SU-DHL-6 (cell line): ENCODE data around the gene TMEM239.

Source experiments
- H2AFZ ChIP-seq: fragments of 200-600 bp; sonication (generic); 2 replicates; pipeline ENCODE4 v1.6.1; 2014; ENCODE audit warnings: low read depth, mild to moderate bottlenecking, moderate library complexity, mixed read lengths, antibody characterized with exemption, low read length; ENCODE audit not compliant: severe bottlenecking
- H3F3A ChIP-seq: fragments of 200-600 bp; shearing (Covaris generic); 2 replicates; pipeline ENCODE4 v1.6.0; 2016; ENCODE audit warnings: antibody characterized with exemption, mild to moderate bottlenecking; ENCODE audit not compliant: insufficient read depth
- H3K27ac ChIP-seq: fragments of 200-600 bp; sonication (generic); 2 replicates; pipeline ENCODE4 v1.5.1; 2016; ENCODE audit warnings: low read depth, mild to moderate bottlenecking, low read length, moderate library complexity, mixed read lengths
- H3K27me3 ChIP-seq: fragments of 200-600 bp; sonication (generic), shearing (Covaris generic); 2 replicates; pipeline ENCODE4 v1.6.0; 2014; ENCODE audit warnings: mild to moderate bottlenecking, low read length
- H3K36me3 ChIP-seq: fragments of 200-600 bp; sonication (generic); 2 replicates; pipeline ENCODE4 v1.6.1; 2014; ENCODE audit warnings: mild to moderate bottlenecking, low read length, mixed read lengths
- H3K4me2 ChIP-seq: fragments of 300-600, 200-600 bp; shearing (Covaris generic), sonication (generic); 2 replicates; pipeline ENCODE4 v1.6.0; 2014; ENCODE audit warnings: low read length, low read depth, mild to moderate bottlenecking; ENCODE audit not compliant: poor library complexity, severe bottlenecking
- H3K4me3 ChIP-seq: fragments of 200-600 bp; sonication (generic); 2 replicates; pipeline ENCODE4 v1.5.1; 2014; ENCODE audit warnings: antibody characterized with exemption, low read length, mild to moderate bottlenecking, mixed read lengths; ENCODE audit not compliant: insufficient read depth, poor library complexity, severe bottlenecking
- H3K79me2 ChIP-seq: fragments of 200-600 bp; sonication (generic); 2 replicates; pipeline ENCODE4 v1.6.1; 2014; ENCODE audit warnings: mild to moderate bottlenecking, low read length, moderate library complexity; ENCODE audit not compliant: insufficient read depth
- H3K9ac ChIP-seq: fragments of 200-600 bp; sonication (generic); 2 replicates; pipeline ENCODE4 v1.7.0; 2014; ENCODE audit warnings: mild to moderate bottlenecking, low read length
- H3K9me2 ChIP-seq: fragments of 200-600 bp; sonication (generic); replicated peaks from 2 replicates; pipeline ENCODE4 v1.6.1; 2014; ENCODE audit warnings: low read length; ENCODE audit not compliant: insufficient read depth
- H3K9me3 ChIP-seq: fragments of 200-600 bp; sonication (generic); 2 replicates; pipeline ENCODE4 v1.6.1; 2014; ENCODE audit warnings: low read length, mixed read lengths; ENCODE audit not compliant: insufficient read depth
- H4K20me1 ChIP-seq: fragments of 200-600 bp; sonication (generic); 2 replicates; pipeline ENCODE4 v1.6.1; 2014; ENCODE audit warnings: low read depth, mild to moderate bottlenecking, antibody characterized with exemption, low read length, moderate library complexity, mixed read lengths
- CTCF ChIP-seq: fragments of 200-600 bp; sonication (generic); IDR thresholded peaks from one replicate; pipeline ENCODE4 v1.5.1; 2017; ENCODE audit warnings: antibody characterized with exemption, mild to moderate bottlenecking, low read length, moderate library complexity; ENCODE audit not compliant: insufficient read depth, poor library complexity, severe bottlenecking
- EZH2phosphoT487 ChIP-seq: fragments of 200-600 bp; sonication (generic), shearing (Covaris generic); conservative IDR thresholded peaks from 2 replicates; pipeline ENCODE4 v1.6.1; 2018; ENCODE audit warnings: mild to moderate bottlenecking, antibody characterized with exemption, low read length, moderate library complexity, mixed read lengths

TMEM239 gene

DNA sequence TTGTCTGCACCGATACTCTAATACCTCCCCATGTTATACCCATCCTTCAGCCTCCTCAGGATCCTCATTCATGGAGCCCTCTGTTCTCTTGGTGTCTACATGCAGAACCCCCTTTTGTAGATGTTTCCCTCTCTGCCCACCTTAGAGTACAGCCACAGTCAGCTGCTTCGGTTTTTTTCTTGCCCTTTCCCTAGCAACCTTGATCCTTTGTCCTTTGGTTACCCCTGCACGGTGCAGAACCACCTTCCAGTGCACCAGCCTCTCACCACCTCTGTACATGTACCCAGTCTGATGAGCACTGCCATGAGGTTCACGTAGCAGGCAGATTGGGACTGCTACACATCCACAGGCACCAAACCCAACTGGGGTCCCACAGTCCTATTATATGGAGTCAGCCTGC is 31.6 kb downstream of the TMEM239 start:
- H4K20me1 ChIP-seq, result no peaks in the 10 kb centered on the region
- no peaks in the 10 kb centered on the region for H3K9me3 ChIP-seq
- no peaks in the 10 kb centered on the region for H3K9me2 ChIP-seq
- no peaks in the 10 kb centered on the region for H3K36me3 ChIP-seq
- no peaks in the 10 kb centered on the region for H3F3A ChIP-seq
- no peak overlapping the region for H3K4me3 ChIP-seq
- H3K9ac ChIP-seq, result no peak overlapping the region
- H2AFZ ChIP-seq, result no peak overlapping the region
- no peak overlapping the region for H3K27ac ChIP-seq
- TF ChIP-seq CTCF, result no peak
- no peaks in the 10 kb centered on the region for H3K27me3 ChIP-seq
- H3K4me2 ChIP-seq, result no peak overlapping the region
- H3K79me2 ChIP-seq, result no peaks in the 10 kb centered on the region

DNA sequence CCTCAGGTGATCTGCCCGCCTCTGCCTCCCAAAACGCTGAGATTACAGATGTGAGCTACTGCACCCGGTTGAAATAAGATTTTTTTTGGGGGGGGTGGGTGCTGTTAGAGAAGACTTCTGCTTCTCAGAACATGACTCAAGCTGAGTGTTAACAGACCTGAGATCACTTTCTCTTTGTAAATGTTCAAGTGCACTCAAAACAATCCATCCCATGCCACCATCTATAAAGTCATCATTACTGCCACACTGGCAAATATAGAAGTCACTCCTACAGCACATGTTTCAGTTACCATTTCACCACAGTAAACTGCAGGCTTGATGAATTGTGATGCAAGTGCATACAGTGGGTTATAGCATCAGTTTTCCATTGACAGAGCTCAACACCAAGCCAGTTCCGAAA is 33.4 kb downstream of the TMEM239 start:
- Histone ChIP-seq H3K4me2 (no peak overlapping the region), H3K4me3 (no peak overlapping the region), H3F3A (no peaks in the 10 kb centered on the region), H3K36me3 (no peaks in the 10 kb centered on the region), H3K27me3 (no peaks in the 10 kb centered on the region), H3K9ac (no peak overlapping the region), H3K27ac (no peak overlapping the region), H4K20me1 (no peaks in the 10 kb centered on the region), H2AFZ (no peak overlapping the region), H3K9me3 (no peaks in the 10 kb centered on the region), H3K9me2 (no peaks in the 10 kb centered on the region), H3K79me2 (no peaks in the 10 kb centered on the region)
- TF ChIP-seq EZH2phosphoT487 (no peak), CTCF (no peak)

- H2AFZ ChIP-seq, result no peak overlapping the region
- H3K79me2 ChIP-seq, result no peaks in the 10 kb centered on the region
- no peak overlapping the region for H3K4me2 ChIP-seq
- H3K9ac ChIP-seq, result no peak overlapping the region
- H3K27ac ChIP-seq, result no peak overlapping the region
- H3F3A ChIP-seq, result no peaks in the 10 kb centered on the region
- no peaks in the 10 kb centered on the region for H4K20me1 ChIP-seq
- H3K27me3 ChIP-seq, result no peaks in the 10 kb centered on the region
- H3K9me2 ChIP-seq, result no peaks in the 10 kb centered on the region
- no peaks in the 10 kb centered on the region for H3K36me3 ChIP-seq
- TF ChIP-seq EZH2phosphoT487 (no peak), CTCF (no peak)
- H3K9me3 ChIP-seq, result no peaks in the 10 kb centered on the region
- H3K4me3 ChIP-seq, result no peak overlapping the region
Observed at GRCh38 chr20:2851086-2851485, 34.9 kb downstream of the TMEM239 start.

DNA sequence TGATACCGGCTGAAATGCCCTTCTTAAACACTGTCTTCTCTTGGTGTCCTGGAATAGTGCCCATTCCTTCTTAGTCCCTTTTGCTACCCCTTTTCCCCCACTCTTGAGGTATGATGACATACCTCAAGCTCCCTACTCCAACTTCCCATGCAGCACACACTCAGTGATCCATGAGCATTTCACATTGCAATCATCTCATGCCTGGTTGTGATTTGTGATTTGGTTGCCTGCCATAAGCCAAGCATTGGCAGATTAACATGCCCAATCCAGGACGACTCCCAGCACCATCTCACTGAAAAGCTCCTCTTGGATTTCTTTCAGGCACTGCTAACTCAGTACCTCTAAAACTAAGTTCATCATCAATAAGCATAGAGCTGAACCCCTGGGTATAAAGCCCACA is 42.4 kb downstream of the TMEM239 start:
- no peak overlapping the region for H3K27ac ChIP-seq
- no peaks in the 10 kb centered on the region for H3K79me2 ChIP-seq

More for the DNA sequence above, 42.4 kb downstream of the TMEM239 start:
- Histone ChIP-seq H3K4me3 (no peak overlapping the region), H4K20me1 (no peaks in the 10 kb centered on the region), H3K9me3 (no peaks in the 10 kb centered on the region), H3K9ac (no peak overlapping the region), H3F3A (no peaks in the 10 kb centered on the region), H3K9me2 (no peaks in the 10 kb centered on the region), H2AFZ (no peak overlapping the region), H3K27me3 (no peaks in the 10 kb centered on the region), H3K36me3 (no peaks in the 10 kb centered on the region), H3K4me2 (no peak overlapping the region)
- TF ChIP-seq EZH2phosphoT487 (no peak), CTCF (no peak)
